CD4-positive, alpha-beta T cell (primary cell): ENCODE measurements around the gene SULF2. TPM values are rescaled to one million over a fixed set of nuclear protein-coding genes. Genes with fewer than 3 reads are reported as not detected.

Source experiments
- ATAC-seq: fragments of 200-7000 bp; cut with Tn5 transposase; one replicate; pipeline ENCODE4 v1.10.0; 2022; ENCODE audit warnings: mild to moderate bottlenecking; ENCODE audit not compliant: poor library complexity
- CTCF ChIA-PET: fragments of 350-600 bp; sonication (Branson Sonifier 250); formaldehyde crosslinking; loops from one replicate; lab custom pipeline; 2021; ENCODE audit warnings: antibody characterized with exemption, inconsistent platforms; lab: Charles Lee
- POLR2A ChIA-PET: fragments of 350-600 bp; sonication (Branson Sonifier 250); formaldehyde crosslinking; loops from one replicate; lab custom pipeline; 2021; ENCODE audit warnings: antibody characterized with exemption, inconsistent platforms; lab: Charles Lee
- DNase-seq, 14 experiments: peaks; one replicate each; pipeline ENCODE4 v3.0.0-alpha.2; 2013 to 2020; ENCODE audit warnings: mixed read lengths in 2 of 14
- H3K27ac ChIP-seq, 2 donors: one replicate each; pipeline versions ENCODE4 v1.5.1 to v1.7.0; 2013; ENCODE audit warnings: low read length in 2 of 2, low read depth in 1 of 2, mild to moderate bottlenecking in 1 of 2
- H3K27me3 ChIP-seq, 2 experiments: 1 replicate in 1 of 2; 2 replicates in 1 of 2; pipeline versions ENCODE4 v1.6.1 to v1.7.0; 2013; ENCODE audit warnings: low read length in 2 of 2, control low read depth in 1 of 2, mild to moderate bottlenecking in 1 of 2, moderate library complexity in 1 of 2; ENCODE audit not compliant: insufficient read depth in 2 of 2, control insufficient read depth in 1 of 2
- H3K36me3 ChIP-seq: one replicate; pipeline ENCODE4 v1.6.1; 2013; ENCODE audit warnings: low read length, control low read depth; ENCODE audit not compliant: insufficient read depth
- H3K4me1 ChIP-seq: one replicate; pipeline ENCODE4 v1.6.1; 2013; ENCODE audit warnings: low read length, control low read depth; ENCODE audit not compliant: insufficient read depth
- H3K4me3 ChIP-seq: one replicate; pipeline ENCODE4 v1.5.1; 2013; ENCODE audit warnings: mild to moderate bottlenecking, low read length, moderate library complexity
- H3K9me3 ChIP-seq, 2 experiments: 1 replicate in 1 of 2; 2 replicates in 1 of 2; pipeline versions ENCODE4 v1.6.1 to v1.7.0; 2013; ENCODE audit warnings: low read length in 2 of 2, mild to moderate bottlenecking in 2 of 2, control low read depth in 1 of 2, moderate library complexity in 1 of 2; ENCODE audit not compliant: control insufficient read depth in 1 of 2, insufficient read depth in 1 of 2
- H3K27ac Mint-ChIP-seq: one replicate; pipeline ENCODE4 v1.8.0; 2020; ENCODE audit warnings: mixed read lengths
- H3K27me3 Mint-ChIP-seq: one replicate; pipeline ENCODE4 v1.8.0; 2021; ENCODE audit warnings: mixed read lengths
- H3K36me3 Mint-ChIP-seq: one replicate; pipeline ENCODE4 v1.8.0; 2021; ENCODE audit warnings: low read depth, mixed read lengths
- H3K4me1 Mint-ChIP-seq: one replicate; pipeline ENCODE4 v1.8.0; 2021; ENCODE audit warnings: low read depth, mixed read lengths
- H3K4me3 Mint-ChIP-seq: one replicate; pipeline ENCODE4 v1.8.0; 2020; ENCODE audit warnings: mild to moderate bottlenecking, mixed read lengths
- H3K9me3 Mint-ChIP-seq: one replicate; pipeline ENCODE4 v1.8.0; 2020; ENCODE audit warnings: mixed read lengths
- intact Hi-C, 2 experiments: fragments of 100-400 bp; cut with DNase I in 1 of 2; cut with micrococcal nuclease in 1 of 2; formaldehyde crosslinking; loops; one replicate each; pipeline versions ENCODE4 v1.15.1 to v1.9.0; 2023 to 2025; cut with DNase I, micrococcal nuclease
- total RNA-seq, 174 experiments: library from RNA in 2 of 174; stranded (reverse) in 2 of 174; gene quantifications; one replicate each; pipeline ENCODE4 v1.2.3 and lab custom pipeline; 2021 to 2026
- TF ChIP-seq, protein P1 (sequence below): fragments of 200-600 bp; IDR thresholded peaks from one replicate; pipeline ENCODE4 v1.8.0; 2022; ENCODE audit warnings: antibody characterized with exemption, mild to moderate bottlenecking

Gene SULF2
- total RNA-seq, 2 experiments from 2014 or later = 1.5 to 2.8 TPM

DNA sequence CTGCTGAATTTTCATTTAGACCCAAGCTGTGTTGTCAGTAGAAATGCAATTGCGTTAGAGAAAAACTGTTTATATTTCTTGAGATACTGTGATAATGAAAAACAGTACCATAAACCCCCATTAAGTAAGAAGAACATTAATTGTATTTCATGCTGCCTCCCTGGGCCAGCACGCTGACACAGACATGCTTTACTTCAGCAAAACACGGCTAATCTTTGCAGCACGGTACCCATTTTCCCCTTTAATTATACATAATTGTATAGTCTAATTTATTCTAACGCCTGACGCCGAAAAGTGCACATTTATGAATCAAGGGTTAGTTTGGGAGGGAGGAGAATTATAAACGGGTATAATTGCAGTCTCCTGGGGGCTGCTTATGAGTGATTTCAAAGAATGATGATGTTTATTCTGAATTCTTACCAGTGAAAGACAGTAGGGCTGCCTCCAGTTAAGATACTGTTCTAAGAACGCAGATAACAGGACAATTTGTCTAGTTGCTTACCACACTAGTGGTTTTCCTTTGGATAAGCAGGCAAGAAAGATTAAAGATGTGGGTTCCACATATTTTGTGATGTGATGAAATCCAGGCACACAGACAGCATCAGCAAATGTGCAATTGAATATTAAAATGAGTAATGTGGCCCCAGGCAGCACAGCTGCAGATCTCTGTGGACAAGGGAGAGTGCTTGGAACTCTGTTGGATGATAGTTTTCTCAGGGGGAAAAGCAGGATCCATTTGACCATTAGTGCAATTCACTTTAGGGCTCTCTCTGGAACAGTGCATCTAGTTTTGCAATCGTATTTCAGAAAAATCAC lies 4.7 kb upstream of the SULF2 start:
- Mint-ChIP-seq H3K9me3 (no peaks in the 10 kb centered on the region), H3K27me3 (peaks cover 54% of the 10 kb centered on the region), H3K4me3 (no peak overlapping the region), H3K4me1 (peaks cover 10% of the 10 kb centered on the region), H3K36me3 (no peaks in the 10 kb centered on the region), H3K27ac (no peak overlapping the region)
- H3K36me3 ChIP-seq = no peaks in the 10 kb centered on the region
- CTCF ChIA-PET = no interaction called here
- H3K4me1 ChIP-seq = peaks cover 10% of the 10 kb centered on the region
- peaks cover 22 to 44% of the 10 kb centered on the region in 2 experiments for H3K27me3 ChIP-seq
- intact Hi-C loops = no loop called here
- TF ChIP-seq, protein P1, sequence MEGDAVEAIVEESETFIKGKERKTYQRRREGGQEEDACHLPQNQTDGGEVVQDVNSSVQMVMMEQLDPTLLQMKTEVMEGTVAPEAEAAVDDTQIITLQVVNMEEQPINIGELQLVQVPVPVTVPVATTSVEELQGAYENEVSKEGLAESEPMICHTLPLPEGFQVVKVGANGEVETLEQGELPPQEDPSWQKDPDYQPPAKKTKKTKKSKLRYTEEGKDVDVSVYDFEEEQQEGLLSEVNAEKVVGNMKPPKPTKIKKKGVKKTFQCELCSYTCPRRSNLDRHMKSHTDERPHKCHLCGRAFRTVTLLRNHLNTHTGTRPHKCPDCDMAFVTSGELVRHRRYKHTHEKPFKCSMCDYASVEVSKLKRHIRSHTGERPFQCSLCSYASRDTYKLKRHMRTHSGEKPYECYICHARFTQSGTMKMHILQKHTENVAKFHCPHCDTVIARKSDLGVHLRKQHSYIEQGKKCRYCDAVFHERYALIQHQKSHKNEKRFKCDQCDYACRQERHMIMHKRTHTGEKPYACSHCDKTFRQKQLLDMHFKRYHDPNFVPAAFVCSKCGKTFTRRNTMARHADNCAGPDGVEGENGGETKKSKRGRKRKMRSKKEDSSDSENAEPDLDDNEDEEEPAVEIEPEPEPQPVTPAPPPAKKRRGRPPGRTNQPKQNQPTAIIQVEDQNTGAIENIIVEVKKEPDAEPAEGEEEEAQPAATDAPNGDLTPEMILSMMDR = no peak
- H3K27ac ChIP-seq = no peak overlapping the region
- peaks cover 0 to 5% of the 10 kb centered on the region in 2 experiments for H3K9me3 ChIP-seq
- DNase-seq (no peak), ATAC-seq (no peak)
- POLR2A ChIA-PET = no interaction called here
- no peak overlapping the region for H3K4me3 ChIP-seq

DNA sequence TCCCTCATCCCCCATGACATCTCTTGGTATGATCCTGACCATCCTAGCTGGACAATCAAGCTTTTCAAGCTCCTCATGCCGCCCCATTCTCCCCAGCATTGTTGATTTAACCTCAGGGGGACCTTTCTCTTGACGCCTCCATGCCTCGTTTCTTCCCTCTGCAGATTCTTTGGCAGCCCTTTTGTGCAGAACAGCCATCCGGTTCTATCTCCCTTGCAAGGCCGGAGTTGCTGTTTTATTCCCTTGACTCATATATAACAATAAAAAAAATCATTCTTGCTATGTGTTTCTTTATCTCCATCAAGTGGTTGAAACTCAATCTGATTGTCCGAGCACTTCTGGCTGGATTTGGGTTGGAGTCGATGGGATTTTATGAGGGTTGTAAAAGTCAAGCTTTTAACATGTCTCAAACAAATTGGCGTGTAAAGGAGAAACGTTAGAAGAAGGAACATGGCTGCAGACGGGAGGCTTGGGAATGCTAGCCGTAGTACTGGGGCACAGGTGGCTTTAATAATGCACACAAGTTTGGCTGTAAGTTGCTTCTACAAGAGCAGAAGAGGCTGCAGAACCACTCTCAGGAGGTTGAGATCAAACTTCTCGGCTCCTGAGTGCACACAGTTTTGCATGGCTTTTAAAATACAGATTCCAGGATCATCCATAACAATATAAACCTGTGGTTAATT lies 3.9 kb upstream of the SULF2 start:
- ATAC-seq (no peak), DNase-seq (no peak)
- TF ChIP-seq, protein P1 = no peak
- CTCF ChIA-PET = no interaction called here
- peaks cover 10% of the 10 kb centered on the region for H3K4me1 Mint-ChIP-seq
- H3K36me3 Mint-ChIP-seq = no peaks in the 10 kb centered on the region
- H3K27ac Mint-ChIP-seq = no peak overlapping the region
- no peak overlapping the region for H3K27ac ChIP-seq
- H3K4me3 Mint-ChIP-seq = no peak overlapping the region
- H3K27me3 Mint-ChIP-seq = peaks cover 58% of the 10 kb centered on the region
- no peak overlapping the region for H3K4me3 ChIP-seq
- peaks cover 0 to 5% of the 10 kb centered on the region in 2 experiments for H3K9me3 ChIP-seq
- intact Hi-C loops = no loop called here
- peaks cover 28 to 50% of the 10 kb centered on the region in 2 experiments for H3K27me3 ChIP-seq
- no peaks in the 10 kb centered on the region for H3K36me3 ChIP-seq
- POLR2A ChIA-PET = no interaction called here
- H3K4me1 ChIP-seq = peaks cover 15% of the 10 kb centered on the region
- no peaks in the 10 kb centered on the region for H3K9me3 Mint-ChIP-seq

DNA sequence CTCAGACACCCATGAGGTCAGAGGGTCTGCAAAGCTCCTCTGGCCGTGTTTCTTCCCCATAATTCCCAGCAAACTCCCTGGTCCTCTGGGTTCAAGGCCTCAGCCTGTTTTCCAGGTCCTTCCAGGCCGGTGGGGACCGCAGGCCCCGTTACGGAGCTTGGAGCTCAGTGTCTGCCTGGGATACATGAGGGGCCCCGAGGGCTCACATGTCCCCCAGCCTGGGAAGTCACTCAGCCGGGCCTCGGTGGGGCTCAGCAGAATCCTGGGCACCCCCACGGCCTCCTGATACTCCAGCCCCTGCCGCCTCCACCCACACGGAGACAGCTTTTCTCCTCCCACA lies 3.4 kb upstream of the SULF2 start:
- H3K36me3 Mint-ChIP-seq = no peaks in the 10 kb centered on the region
- peaks cover 16% of the 10 kb centered on the region for H3K4me1 ChIP-seq
- ChIA-PET POLR2A (no interaction called here), CTCF (no interaction called here)
- H3K27me3 ChIP-seq = peaks cover 33 to 55% of the 10 kb centered on the region in 2 experiments
- no peaks in the 10 kb centered on the region for H3K36me3 ChIP-seq
- TF ChIP-seq, protein P1 = no peak
- no peak for ATAC-seq
- no peaks in the 10 kb centered on the region for H3K9me3 Mint-ChIP-seq
- peaks cover 14% of the 10 kb centered on the region for H3K4me1 Mint-ChIP-seq
- H3K27me3 Mint-ChIP-seq = peaks cover 63% of the 10 kb centered on the region
- H3K4me3 ChIP-seq = no peak overlapping the region
- DNase-seq = no peak
- intact Hi-C loops = no loop called here
- H3K4me3 Mint-ChIP-seq = no peak overlapping the region
- no peak overlapping the region for H3K27ac ChIP-seq
- H3K27ac Mint-ChIP-seq = no peak overlapping the region
- peaks cover 0 to 5% of the 10 kb centered on the region in 2 experiments for H3K9me3 ChIP-seq
